A673 (cell line): Measurements from ENCODE around the gene QRSL1. TPM values are rescaled to one million over a fixed set of nuclear protein-coding genes. Genes with fewer than 3 reads are reported as not detected.
"Not testable (repeated sequence)": the region's sequence is repeated elsewhere in the genome, so short reads cannot be mapped to it uniquely, and the experiment has no call there.

ENCODE experiments used
- BruUV-seq: library from RNA; stranded (reverse); fragments of 400-500 nt; replicated peaks from 2 replicates; lab custom pipeline; 2021; lab: Mats Ljungman, UMichigan
- CTCF ChIA-PET: fragments of 300-600 bp; sonication (Branson Sonifier 250); formaldehyde crosslinking; loops from one replicate; lab custom pipeline; 2022; ENCODE audit warnings: antibody characterized with exemption; lab: Charles Lee
- POLR2A ChIA-PET: fragments of 300-600 bp; sonication (Branson Sonifier 250); formaldehyde crosslinking; loops from one replicate; lab custom pipeline; 2022; ENCODE audit warnings: antibody characterized with exemption; ENCODE audit not compliant: low non-redundant PET; lab: Charles Lee
- DNase-seq: peaks from one replicate; pipeline ENCODE4 v3.0.0-alpha.2; 2015; ENCODE audit warnings: low spot score
- H3K27ac ChIP-seq: fragments of 200-600 bp; sonication (generic); 2 replicates; pipeline ENCODE4 v1.5.1; 2016; ENCODE audit warnings: mixed run types, low read depth, mild to moderate bottlenecking, mixed read lengths, antibody characterized with exemption, low read length; ENCODE audit not compliant: poor library complexity, severe bottlenecking
- H3K27me3 ChIP-seq: fragments of 200-600 bp; sonication (generic); replicated peaks from 2 replicates; pipeline ENCODE4 v1.6.1; 2017; ENCODE audit warnings: mixed run types, low read depth, mild to moderate bottlenecking, mixed read lengths, antibody characterized with exemption, low read length; ENCODE audit not compliant: insufficient read depth, poor library complexity
- H3K36me3 ChIP-seq: fragments of 200-600 bp; sonication (generic); 2 replicates; pipeline ENCODE4 v1.6.1; 2016; ENCODE audit warnings: mixed run types, mild to moderate bottlenecking, mixed read lengths, antibody characterized with exemption, low read length; ENCODE audit not compliant: insufficient read depth, poor library complexity, severe bottlenecking
- H3K4me1 ChIP-seq: fragments of 200-600 bp; sonication (generic); 2 replicates; pipeline ENCODE4 v1.6.1; 2017; ENCODE audit warnings: mixed run types, mild to moderate bottlenecking, mixed read lengths, antibody characterized with exemption, low read length; ENCODE audit not compliant: insufficient read depth, poor library complexity, severe bottlenecking
- H3K4me3 ChIP-seq: fragments of 200-600 bp; sonication (generic); 2 replicates; pipeline ENCODE4 v1.5.1; 2016; ENCODE audit warnings: low read depth, mixed run types, mild to moderate bottlenecking, mixed read lengths, low read length; ENCODE audit not compliant: poor library complexity, severe bottlenecking
- H3K9me3 ChIP-seq: fragments of 200-600 bp; sonication (generic); 2 replicates; pipeline ENCODE4 v1.6.1; 2016; ENCODE audit warnings: mixed run types, low read depth, mild to moderate bottlenecking, mixed read lengths, antibody characterized with exemption, low read length; ENCODE audit not compliant: poor library complexity, severe bottlenecking
- CTCF ChIP-seq: fragments of 300-800, 200-600 bp; sonication (generic); conservative IDR thresholded peaks from 2 replicates; pipeline ENCODE4 v1.5.1; 2017; ENCODE audit warnings: low read depth, mild to moderate bottlenecking, antibody characterized with exemption, low read length, moderate library complexity, mixed read lengths
- EZH2 ChIP-seq: fragments of 200-600 bp; sonication (generic); IDR thresholded peaks from 2 replicates; pipeline ENCODE4 v1.6.1; 2017; ENCODE audit warnings: borderline replicate concordance, low read depth, mild to moderate bottlenecking, mixed read lengths, antibody characterized with exemption, low read length; ENCODE audit not compliant: poor library complexity, severe bottlenecking
- intact Hi-C: fragments of 100-400 bp; cut with micrococcal nuclease; formaldehyde crosslinking; loops from one replicate; pipeline ENCODE4 v1.10.0; 2022; ENCODE audit not compliant: unreplicated experiment
- total RNA-seq: library from RNA; stranded (reverse); gene quantifications from 2 replicates; pipeline ENCODE4 v1.2.3, GENCODE V29; 2021

The QRSL1 gene
- total RNA-seq, 1 experiment from 2014 or later, result 20.4 TPM

GRCh38 chr6:106700581-106700980 is 71.2 kb downstream of the QRSL1 start:
- DNase-seq, result no peak
- no peaks in the 10 kb centered on the region for H3K27me3 ChIP-seq
- BruUV-seq, result no TSS peak
- H3K9me3 ChIP-seq, result peaks cover 4% of the 10 kb centered on the region
- H3K36me3 ChIP-seq, result no peaks in the 10 kb centered on the region
- intact Hi-C loops, result no loop called here
- CTCF ChIA-PET, result no interaction called here
- no peaks in the 10 kb centered on the region for H3K4me1 ChIP-seq
- no peak overlapping the region for H3K4me3 ChIP-seq
- POLR2A ChIA-PET, result no interaction called here
- TF ChIP-seq CTCF, result no peak
- no peak for TF ChIP-seq EZH2
- H3K27ac ChIP-seq, result no peak overlapping the region

DNA sequence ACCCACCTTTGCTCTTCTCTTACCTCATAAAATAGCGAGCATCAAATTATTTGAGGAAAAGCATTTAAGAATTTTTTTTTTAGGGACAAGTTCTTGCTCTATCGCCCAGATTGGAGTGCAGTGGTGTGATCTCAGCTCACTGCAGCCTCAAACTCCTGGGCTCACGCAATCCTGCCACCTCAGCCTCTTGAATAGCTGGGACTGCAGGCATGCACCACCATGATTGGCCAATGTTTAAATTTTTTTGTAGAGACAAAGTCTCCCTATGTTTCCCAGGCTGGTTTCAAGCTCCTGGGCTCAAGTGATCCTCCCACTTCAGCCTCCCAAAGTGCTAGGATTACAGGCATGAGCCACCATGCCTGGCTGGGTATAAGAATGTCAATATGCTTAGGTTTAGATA is 71.8 kb downstream of the QRSL1 start:
- H3K27me3 ChIP-seq, H3K4me3 ChIP-seq, CTCF ChIA-PET, intact Hi-C loops, H3K36me3 ChIP-seq, H3K4me1 ChIP-seq, H3K27ac ChIP-seq, H3K9me3 ChIP-seq, BruUV-seq, POLR2A ChIA-PET, DNase-seq: not testable (repeated sequence)

- no peak for DNase-seq
- ChIA-PET CTCF (no interaction called here), POLR2A (no interaction called here)
- no peaks in the 10 kb centered on the region for H3K4me1 ChIP-seq
- intact Hi-C loops, result no loop called here
- no peak overlapping the region for H3K4me3 ChIP-seq
- TF ChIP-seq CTCF (no peak), EZH2 (no peak)
- no peaks in the 10 kb centered on the region for H3K27me3 ChIP-seq
- no peak overlapping the region for H3K27ac ChIP-seq
- H3K36me3 ChIP-seq, result no peaks in the 10 kb centered on the region
- no TSS peak for BruUV-seq
- peaks cover 4% of the 10 kb centered on the region for H3K9me3 ChIP-seq
Measured at GRCh38 chr6:106702046-106702445, 72.7 kb downstream of the QRSL1 start.

DNA sequence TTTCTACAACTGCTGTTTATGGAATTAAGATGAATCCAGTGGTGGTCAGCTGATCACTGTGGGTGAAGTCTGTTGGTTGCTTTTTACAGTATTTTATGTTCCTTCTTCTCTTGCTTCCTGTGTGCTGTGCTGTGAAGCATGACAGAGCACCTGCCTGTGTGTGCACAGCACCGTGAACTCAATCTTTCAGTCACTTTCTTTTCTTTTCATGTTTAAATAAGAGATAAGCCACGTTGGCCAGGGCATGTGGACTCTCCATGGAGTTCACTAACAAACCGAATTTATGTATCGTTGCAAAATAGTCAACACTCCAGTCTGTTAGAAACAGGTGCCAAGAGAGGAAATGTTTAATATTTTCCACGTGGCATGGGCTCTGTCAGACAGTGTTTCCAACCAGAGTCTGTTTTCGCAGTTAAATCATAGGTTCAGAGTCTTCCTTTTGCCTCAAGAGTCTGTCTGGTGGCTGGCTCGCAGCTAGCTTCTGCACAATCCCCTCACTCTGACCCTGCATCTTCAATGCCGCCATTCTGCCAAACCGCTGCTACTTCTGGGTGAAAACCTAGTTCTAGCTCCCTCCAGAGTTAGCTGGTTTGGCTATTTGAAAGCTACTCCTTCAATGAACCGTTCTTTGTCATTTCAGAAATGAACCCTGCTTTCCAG is 73.2 kb downstream of the QRSL1 start:
- Histone ChIP-seq H3K36me3 (no peaks in the 10 kb centered on the region), H3K27me3 (no peaks in the 10 kb centered on the region), H3K4me1 (no peaks in the 10 kb centered on the region), H3K27ac (no peak overlapping the region), H3K4me3 (no peak overlapping the region), H3K9me3 (peaks cover 4% of the 10 kb centered on the region)
- CTCF ChIA-PET, result no interaction called here
- no peak for DNase-seq
- no TSS peak for BruUV-seq
- TF ChIP-seq EZH2 (no peak), CTCF (no peak)
- intact Hi-C loops, result no loop called here
- POLR2A ChIA-PET, result no interaction called here
